Stimulated activated CD4-positive, alpha-beta T cell treated with anti-CD3 and anti-CD28 coated beads, Interleukin-12 subunit alpha, Interleukin-12 subunit beta, amount 100 ng/mL, for 24 hours (primary cell): ENCODE results near the gene COMTD1.
A peak's percentile ranks its signal among the peaks of the same experiment; 100 is the strongest.
"Not testable (repeated sequence)": the region's sequence is repeated elsewhere in the genome, so short reads cannot be mapped to it uniquely, and the experiment has no call there.

Experiments used
- DNase-seq, 2 experiments: peaks; one replicate each; pipeline ENCODE4 v3.0.0-alpha.2; 2020; ENCODE audit warnings: low read depth in 2 of 2

The COMTD1 gene

GRCh38 chr10:75195035-75195763 is 40.6 kb downstream of the COMTD1 start:
- no peak for DNase-seq

DNA sequence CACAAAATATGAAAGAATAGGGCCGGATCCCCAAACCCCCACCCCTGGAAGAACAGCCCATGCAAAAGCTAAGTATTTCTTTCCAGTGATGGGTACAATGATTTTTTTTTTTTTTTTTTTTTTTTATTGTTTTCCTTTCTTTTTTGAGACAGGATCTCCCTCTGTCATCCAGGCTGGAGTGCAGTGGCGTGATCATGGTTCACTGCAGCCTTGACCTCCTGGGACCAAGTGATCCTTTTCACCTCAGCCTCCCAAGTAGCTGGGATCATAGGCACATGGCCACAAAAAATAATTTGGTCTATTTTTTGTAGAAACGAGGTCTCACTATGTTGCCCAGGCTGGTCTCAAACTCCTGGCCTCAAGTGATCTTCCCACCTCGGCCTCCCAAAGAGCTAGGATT is 41.1 kb downstream of the COMTD1 start:
- not testable (repeated sequence) for DNase-seq

DNA sequence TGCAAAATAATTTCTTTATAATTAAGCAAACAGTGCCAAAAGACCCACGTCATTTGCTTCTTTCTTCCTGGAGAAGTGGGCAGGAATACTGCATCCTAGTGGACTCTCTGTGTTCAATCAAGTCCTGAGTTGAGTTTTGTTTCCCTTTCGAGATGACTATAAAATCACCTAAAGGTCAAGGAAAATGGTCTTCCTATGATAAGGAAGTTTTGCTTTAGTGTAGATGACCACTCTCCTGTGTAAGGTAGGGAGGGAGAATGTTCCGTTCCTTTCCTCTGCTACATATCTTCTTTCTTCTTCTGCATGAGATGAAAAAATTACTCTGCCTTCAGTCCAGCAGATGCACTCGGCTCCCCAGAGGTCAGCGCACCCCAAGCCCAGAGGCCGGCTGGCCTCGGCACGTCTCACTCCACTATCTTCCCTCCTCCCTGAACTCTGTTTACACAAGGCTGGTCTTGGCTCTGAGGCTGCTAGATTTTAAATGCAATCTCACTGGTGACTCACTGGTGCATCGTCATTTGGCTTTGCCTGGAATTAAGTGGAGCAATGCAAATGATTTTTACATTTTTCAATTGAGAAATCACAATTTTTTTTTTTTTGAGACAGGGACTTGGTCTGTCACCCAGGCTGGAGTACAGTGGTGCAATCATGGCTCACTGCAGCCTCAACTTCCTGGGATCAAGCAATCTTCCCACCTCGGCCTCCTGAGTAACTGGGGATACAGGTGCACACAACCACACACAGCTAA is 43.8 kb downstream of the COMTD1 start:
- DNase-seq: no peak

- no peak for DNase-seq
These were observed 46.3 kb downstream of the COMTD1 start for GRCh38 chr10:75189266-75190096.

- not testable (repeated sequence) for DNase-seq
These were observed 47.2 kb downstream of the COMTD1 start for GRCh38 chr10:75188522-75188921.

DNA sequence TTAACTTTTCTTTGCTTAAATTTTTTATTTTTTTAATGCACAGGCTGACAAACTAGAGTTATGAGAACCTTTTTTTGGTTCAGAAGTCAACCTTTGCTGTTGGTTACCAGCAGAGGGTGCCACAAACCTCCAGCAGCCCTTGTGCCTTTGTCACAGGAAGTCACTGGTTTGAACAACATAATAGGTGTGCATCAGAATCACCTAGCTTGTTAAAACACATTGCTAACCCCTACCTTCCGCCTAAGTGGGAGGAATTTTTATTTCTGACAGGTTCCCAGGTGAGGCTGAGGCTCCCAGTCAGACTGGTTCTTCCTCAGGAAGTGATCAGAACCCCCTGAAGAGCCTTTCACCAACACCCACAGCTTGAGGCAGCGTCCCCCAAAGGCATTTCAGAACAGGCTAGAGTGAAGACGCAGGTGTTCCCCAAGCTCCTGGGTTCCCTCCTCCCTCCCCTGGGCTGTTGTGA is 47.8 kb downstream of the COMTD1 start:
- DNase-seq: peak in 1 of 2 experiments; percentile 49

DNA sequence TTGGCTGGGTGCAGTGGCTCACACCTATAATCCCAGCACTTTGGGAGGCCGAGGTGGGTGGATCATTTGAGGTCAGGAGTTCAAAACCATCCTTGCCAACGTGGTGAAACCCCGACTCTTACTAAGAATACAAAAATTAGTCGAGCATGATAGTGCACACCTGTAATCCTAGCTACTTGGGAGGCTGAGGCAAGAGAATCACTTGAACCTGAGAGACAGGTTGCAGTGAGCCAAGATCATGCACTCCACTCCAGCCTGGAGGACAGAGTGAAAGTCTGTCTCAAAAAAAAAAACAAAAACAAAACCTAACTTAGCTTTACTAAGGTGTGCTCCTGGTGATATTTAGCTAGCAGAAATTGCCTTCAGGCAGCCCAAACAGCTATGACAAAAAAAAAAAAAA is 49.4 kb downstream of the COMTD1 start:
- no peak for DNase-seq
